SK-N-SH treated with all-trans-retinoic acid at 6 μM for 48 hours (cell line): ENCODE results near the gene SEC24D.

Source experiments
- BACH2 ChIP-seq: fragments of 250-450 bp; sonication (Bioruptor Pico); IDR thresholded peaks from 2 replicates; pipeline ENCODE4 v1.9.0; 2021; ENCODE audit warnings: mild to moderate bottlenecking, borderline replicate concordance
- ESRRG ChIP-seq: fragments of 250-450 bp; sonication (Bioruptor Pico); IDR thresholded peaks from 2 replicates; pipeline ENCODE4 v1.6.1; 2021; ENCODE audit warnings: mild to moderate bottlenecking
- ISL1 ChIP-seq: fragments of 250-450 bp; sonication (Bioruptor Pico); IDR thresholded peaks from 2 replicates; pipeline ENCODE4 v2.1.2; 2022; ENCODE audit warnings: mild to moderate bottlenecking, moderate library complexity
- RARB ChIP-seq: fragments of 250-450 bp; sonication (Bioruptor Pico); IDR thresholded peaks from 2 replicates; pipeline ENCODE4 v1.8.0; 2021; ENCODE audit warnings: mild to moderate bottlenecking, moderate library complexity
- TCF4 ChIP-seq: fragments of 250-450 bp; sonication (Bioruptor Pico); IDR thresholded peaks from 2 replicates; pipeline ENCODE4 v1.8.0; 2021; ENCODE audit warnings: mild to moderate bottlenecking, moderate library complexity, borderline replicate concordance
- TOX ChIP-seq: fragments of 250-450 bp; sonication (Bioruptor Pico); IDR thresholded peaks from 2 replicates; pipeline ENCODE4 v1.8.0; 2021; ENCODE audit warnings: mild to moderate bottlenecking, moderate library complexity, borderline replicate concordance
- ZFP3 ChIP-seq: fragments of 250-450 bp; sonication (Bioruptor Pico); IDR thresholded peaks from 2 replicates; pipeline ENCODE4 v1.5.0; 2020; ENCODE audit warnings: mild to moderate bottlenecking, moderate library complexity
- ZFP30 ChIP-seq: fragments of 450-650 bp; formaldehyde crosslinking; IDR thresholded peaks from 2 replicates; pipeline ENCODE4 v1.5.0; 2022; ENCODE audit warnings: mild to moderate bottlenecking, moderate library complexity
- TF ChIP-seq, protein P1 (sequence below): fragments of 250-450 bp; sonication (Bioruptor Pico); IDR thresholded peaks from 2 replicates; pipeline ENCODE4 v1.5.1; 2021; ENCODE audit warnings: mild to moderate bottlenecking, moderate library complexity
- TF ChIP-seq, protein P2 (sequence below): fragments of 250-450 bp; sonication (Bioruptor Pico); IDR thresholded peaks from 2 replicates; pipeline ENCODE4 v1.5.1; 2020; ENCODE audit warnings: low read depth, mild to moderate bottlenecking, moderate library complexity

DNA sequence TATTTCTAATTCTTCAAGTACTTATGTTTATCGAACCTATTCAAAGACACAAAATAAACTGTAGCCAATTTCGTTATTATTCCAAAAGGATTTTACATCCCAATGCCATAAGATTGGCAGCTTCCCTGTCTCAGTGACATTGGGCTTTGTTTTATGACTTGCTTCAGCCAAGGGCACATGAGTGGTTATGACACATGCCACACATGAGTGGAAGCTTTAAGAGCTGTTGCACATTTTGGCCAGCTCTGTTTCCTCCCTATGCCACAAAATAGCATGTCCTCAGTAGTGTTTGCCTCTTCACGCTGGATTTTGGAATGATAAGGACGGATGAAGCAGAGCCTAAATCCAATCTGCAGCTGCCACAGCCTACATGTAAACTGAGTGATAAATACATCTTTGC lies 21.9 kb downstream of the SEC24D start:
- TF ChIP-seq ZFP30 (CRISPR knock-in tag) (no peak), ISL1 (CRISPR knock-in tag) (no peak), ZFP3 (CRISPR knock-in tag) (no peak), ESRRG (no peak), BACH2 (no peak), RARB (CRISPR knock-in tag) (no peak), TCF4 (CRISPR knock-in tag) (no peak), TOX (CRISPR knock-in tag) (no peak)
- TF ChIP-seq, protein P1, sequence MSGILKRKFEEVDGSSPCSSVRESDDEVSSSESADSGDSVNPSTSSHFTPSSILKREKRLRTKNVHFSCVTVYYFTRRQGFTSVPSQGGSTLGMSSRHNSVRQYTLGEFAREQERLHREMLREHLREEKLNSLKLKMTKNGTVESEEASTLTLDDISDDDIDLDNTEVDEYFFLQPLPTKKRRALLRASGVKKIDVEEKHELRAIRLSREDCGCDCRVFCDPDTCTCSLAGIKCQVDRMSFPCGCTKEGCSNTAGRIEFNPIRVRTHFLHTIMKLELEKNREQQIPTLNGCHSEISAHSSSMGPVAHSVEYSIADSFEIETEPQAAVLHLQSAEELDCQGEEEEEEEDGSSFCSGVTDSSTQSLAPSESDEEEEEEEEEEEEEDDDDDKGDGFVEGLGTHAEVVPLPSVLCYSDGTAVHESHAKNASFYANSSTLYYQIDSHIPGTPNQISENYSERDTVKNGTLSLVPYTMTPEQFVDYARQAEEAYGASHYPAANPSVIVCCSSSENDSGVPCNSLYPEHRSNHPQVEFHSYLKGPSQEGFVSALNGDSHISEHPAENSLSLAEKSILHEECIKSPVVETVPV (CRISPR knock-in tag): no peak
- TF ChIP-seq, protein P2, sequence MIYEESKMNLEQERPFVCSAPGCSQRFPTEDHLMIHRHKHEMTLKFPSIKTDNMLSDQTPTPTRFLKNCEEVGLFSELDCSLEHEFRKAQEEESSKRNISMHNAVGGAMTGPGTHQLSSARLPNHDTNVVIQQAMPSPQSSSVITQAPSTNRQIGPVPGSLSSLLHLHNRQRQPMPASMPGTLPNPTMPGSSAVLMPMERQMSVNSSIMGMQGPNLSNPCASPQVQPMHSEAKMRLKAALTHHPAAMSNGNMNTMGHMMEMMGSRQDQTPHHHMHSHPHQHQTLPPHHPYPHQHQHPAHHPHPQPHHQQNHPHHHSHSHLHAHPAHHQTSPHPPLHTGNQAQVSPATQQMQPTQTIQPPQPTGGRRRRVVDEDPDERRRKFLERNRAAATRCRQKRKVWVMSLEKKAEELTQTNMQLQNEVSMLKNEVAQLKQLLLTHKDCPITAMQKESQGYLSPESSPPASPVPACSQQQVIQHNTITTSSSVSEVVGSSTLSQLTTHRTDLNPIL: no peak
